Prostate gland (tissue), 2 donors: ENCODE data around the gene ELK4.

ENCODE experiments used
- POLR2A ChIP-seq: fragments of 450-650 bp; IDR thresholded peaks from one replicate; pipeline ENCODE4 v1.6.1; 2016; ENCODE audit warnings: antibody characterized with exemption, mild to moderate bottlenecking
- POLR2AphosphoS5 ChIP-seq: sonication (generic); formaldehyde crosslinking; IDR thresholded peaks from one replicate; pipeline ENCODE4 v1.6.1; 2017; ENCODE audit warnings: antibody characterized with exemption
- TF ChIP-seq, protein P1 (sequence below), 4 experiments: fragments of 200-600 bp in 2 of 4; fragments of 450-650 bp in 2 of 4; sonication (generic) in 2 of 4; IDR thresholded peaks; 1 replicate in 3 of 4; 2 replicates in 1 of 4; pipeline ENCODE4 v1.5.1; 2016 to 2019; ENCODE audit warnings: antibody characterized with exemption in 4 of 4, mild to moderate bottlenecking in 2 of 4, moderate library complexity in 2 of 4

- TF ChIP-seq POLR2A, result no peak
- TF ChIP-seq, protein P1, sequence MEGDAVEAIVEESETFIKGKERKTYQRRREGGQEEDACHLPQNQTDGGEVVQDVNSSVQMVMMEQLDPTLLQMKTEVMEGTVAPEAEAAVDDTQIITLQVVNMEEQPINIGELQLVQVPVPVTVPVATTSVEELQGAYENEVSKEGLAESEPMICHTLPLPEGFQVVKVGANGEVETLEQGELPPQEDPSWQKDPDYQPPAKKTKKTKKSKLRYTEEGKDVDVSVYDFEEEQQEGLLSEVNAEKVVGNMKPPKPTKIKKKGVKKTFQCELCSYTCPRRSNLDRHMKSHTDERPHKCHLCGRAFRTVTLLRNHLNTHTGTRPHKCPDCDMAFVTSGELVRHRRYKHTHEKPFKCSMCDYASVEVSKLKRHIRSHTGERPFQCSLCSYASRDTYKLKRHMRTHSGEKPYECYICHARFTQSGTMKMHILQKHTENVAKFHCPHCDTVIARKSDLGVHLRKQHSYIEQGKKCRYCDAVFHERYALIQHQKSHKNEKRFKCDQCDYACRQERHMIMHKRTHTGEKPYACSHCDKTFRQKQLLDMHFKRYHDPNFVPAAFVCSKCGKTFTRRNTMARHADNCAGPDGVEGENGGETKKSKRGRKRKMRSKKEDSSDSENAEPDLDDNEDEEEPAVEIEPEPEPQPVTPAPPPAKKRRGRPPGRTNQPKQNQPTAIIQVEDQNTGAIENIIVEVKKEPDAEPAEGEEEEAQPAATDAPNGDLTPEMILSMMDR (IDR thresholded peaks at IDR 0.05), result no peak
- no peak for TF ChIP-seq POLR2AphosphoS5
Measured at GRCh38 chr1:205639567-205639966, 7.8 kb upstream of the ELK4 start.
